Prostate gland (tissue), 2 donors: ENCODE data around the gene RNF123. TPM values are rescaled to one million over a fixed set of nuclear protein-coding genes. Genes with fewer than 3 reads are reported as not detected.

Experiments
- DNase-seq: peaks from one replicate; pipeline ENCODE4 v3.0.0-alpha.2; 2019; ENCODE audit warnings: low spot score
- H3K27ac ChIP-seq, 2 donors: fragments of 200-600 bp; sonication (generic); 2 replicates each; pipeline ENCODE4 v1.5.1; 2017 to 2019
- H3K27me3 ChIP-seq: fragments of 200-600 bp; sonication (generic); replicated peaks from 2 replicates; pipeline ENCODE4 v1.5.1; 2019; ENCODE audit not compliant: insufficient read depth
- H3K36me3 ChIP-seq, 2 donors: fragments of 200-600 bp; sonication (generic); 1 replicate in 1 of 2; 2 replicates in 1 of 2; pipeline versions ENCODE4 v1.5.1 to v1.8.1; 2017 to 2019
- H3K4me1 ChIP-seq: fragments of 200-600 bp; sonication (generic); replicated peaks from 2 replicates; pipeline ENCODE4 v1.5.1; 2019
- H3K4me3 ChIP-seq, 2 donors: fragments of 200-600 bp; sonication (generic); 2 replicates each; pipeline ENCODE4 v1.5.1; 2017 to 2019
- H3K9me3 ChIP-seq: fragments of 200-600 bp; sonication (generic); 2 replicates; pipeline ENCODE4 v1.5.1; 2017
- POLR2A ChIP-seq: fragments of 450-650 bp; IDR thresholded peaks from one replicate; pipeline ENCODE4 v1.6.1; 2016; ENCODE audit warnings: antibody characterized with exemption, mild to moderate bottlenecking
- POLR2AphosphoS5 ChIP-seq: sonication (generic); formaldehyde crosslinking; IDR thresholded peaks from one replicate; pipeline ENCODE4 v1.6.1; 2017; ENCODE audit warnings: antibody characterized with exemption
- WGBS: methylation state at CpG from one replicate; pipeline ENCODE4 v1.1.5; 2018; 5-methylcytosine and 5-hydroxymethylcytosine counted together
- intact Hi-C: fragments of 100-400 bp; cut with DNase I; formaldehyde crosslinking; loops from one replicate; pipeline ENCODE4 v1.14.2; 2022
- total RNA-seq, 2 donors: library from RNA; depleted of rRNA; stranded (reverse); fragments of >200 nt; gene quantifications; one replicate each; pipeline ENCODE4 v1.1.0, GENCODE V29; 2016
- TF ChIP-seq, protein P1 (sequence below), 4 experiments: fragments of 200-600 bp in 2 of 4; fragments of 450-650 bp in 2 of 4; sonication (generic) in 2 of 4; IDR thresholded peaks; 1 replicate in 3 of 4; 2 replicates in 1 of 4; pipeline ENCODE4 v1.5.1; 2016 to 2019; ENCODE audit warnings: antibody characterized with exemption in 4 of 4, mild to moderate bottlenecking in 2 of 4, moderate library complexity in 2 of 4

The RNF123 gene
- total RNA-seq, 2 donors from 2014 or later, result 24.9 to 58.3 TPM

DNA sequence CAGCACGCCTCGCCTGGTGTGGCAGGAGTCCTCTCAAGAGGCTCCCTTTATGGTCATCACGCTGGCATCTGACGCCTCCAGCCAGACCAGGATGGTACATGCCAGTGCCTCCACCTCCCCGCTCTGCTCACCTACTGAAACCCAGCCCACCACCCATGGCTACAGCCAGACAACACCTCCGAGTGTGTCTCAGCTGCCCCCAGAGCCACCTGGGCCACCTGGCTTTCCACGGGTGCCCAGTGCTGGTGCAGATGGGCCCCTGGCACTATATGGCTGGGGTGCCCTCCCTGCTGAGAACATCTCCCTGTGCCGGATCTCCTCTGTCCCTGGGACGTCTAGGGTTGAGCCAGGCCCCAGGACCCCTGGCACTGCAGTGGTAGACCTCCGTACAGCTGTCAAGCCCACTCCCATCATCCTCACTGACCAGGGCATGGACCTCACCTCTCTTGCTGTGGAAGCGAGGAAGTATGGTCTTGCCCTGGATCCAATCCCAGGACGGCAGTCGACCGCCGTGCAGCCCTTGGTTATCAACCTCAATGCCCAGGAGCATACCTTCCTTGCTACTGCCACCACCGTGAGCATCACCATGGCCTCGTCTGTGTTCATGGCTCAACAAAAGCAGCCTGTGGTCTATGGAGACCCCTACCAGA, 35.1 kb upstream of the RNF123 start:
- no peak for DNase-seq
- no peaks in the 10 kb centered on the region for H3K9me3 ChIP-seq
- H3K27ac ChIP-seq, result no peak overlapping the region
- no peak overlapping the region for H3K4me3 ChIP-seq
- H3K27me3 ChIP-seq, result no peaks in the 10 kb centered on the region
- no peaks in the 10 kb centered on the region for H3K4me1 ChIP-seq
- intact Hi-C loops, result no loop called here
- WGBS, result 90% methylated on average over 17 of the region's 17 CpGs
- no peak for TF ChIP-seq POLR2AphosphoS5
- TF ChIP-seq, protein P1, sequence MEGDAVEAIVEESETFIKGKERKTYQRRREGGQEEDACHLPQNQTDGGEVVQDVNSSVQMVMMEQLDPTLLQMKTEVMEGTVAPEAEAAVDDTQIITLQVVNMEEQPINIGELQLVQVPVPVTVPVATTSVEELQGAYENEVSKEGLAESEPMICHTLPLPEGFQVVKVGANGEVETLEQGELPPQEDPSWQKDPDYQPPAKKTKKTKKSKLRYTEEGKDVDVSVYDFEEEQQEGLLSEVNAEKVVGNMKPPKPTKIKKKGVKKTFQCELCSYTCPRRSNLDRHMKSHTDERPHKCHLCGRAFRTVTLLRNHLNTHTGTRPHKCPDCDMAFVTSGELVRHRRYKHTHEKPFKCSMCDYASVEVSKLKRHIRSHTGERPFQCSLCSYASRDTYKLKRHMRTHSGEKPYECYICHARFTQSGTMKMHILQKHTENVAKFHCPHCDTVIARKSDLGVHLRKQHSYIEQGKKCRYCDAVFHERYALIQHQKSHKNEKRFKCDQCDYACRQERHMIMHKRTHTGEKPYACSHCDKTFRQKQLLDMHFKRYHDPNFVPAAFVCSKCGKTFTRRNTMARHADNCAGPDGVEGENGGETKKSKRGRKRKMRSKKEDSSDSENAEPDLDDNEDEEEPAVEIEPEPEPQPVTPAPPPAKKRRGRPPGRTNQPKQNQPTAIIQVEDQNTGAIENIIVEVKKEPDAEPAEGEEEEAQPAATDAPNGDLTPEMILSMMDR (IDR thresholded peaks at IDR 0.05), result no peak
- TF ChIP-seq POLR2A, result no peak
- H3K36me3 ChIP-seq, result no peaks in the 10 kb centered on the region

DNA sequence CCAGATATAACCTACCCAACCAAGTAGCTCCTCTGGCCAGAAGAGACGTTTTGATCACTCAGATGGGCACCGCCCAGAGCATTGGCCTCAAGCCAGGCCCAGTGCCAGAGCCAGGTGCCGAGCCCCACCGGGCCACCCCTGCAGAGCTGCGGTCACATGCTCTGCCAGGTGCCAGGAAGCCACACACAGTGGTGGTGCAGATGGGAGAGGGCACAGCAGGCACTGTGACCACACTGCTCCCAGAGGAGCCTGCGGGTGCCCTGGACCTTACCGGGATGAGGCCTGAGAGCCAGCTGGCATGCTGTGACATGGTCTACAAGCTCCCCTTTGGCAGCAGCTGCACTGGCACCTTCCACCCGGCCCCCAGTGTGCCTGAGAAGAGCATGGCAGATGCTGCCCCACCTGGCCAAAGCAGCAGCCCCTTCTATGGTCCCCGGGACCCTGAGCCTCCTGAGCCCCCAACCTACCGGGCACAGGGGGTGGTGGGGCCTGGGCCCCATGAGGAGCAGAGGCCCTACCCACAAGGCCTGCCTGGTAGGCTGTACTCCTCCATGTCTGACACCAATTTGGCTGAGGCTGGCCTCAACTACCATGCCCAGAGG, 34.3 kb upstream of the RNF123 start:
- Histone ChIP-seq H3K27me3 (no peaks in the 10 kb centered on the region), H3K27ac (no peak overlapping the region), H3K4me1 (no peaks in the 10 kb centered on the region), H3K36me3 (no peaks in the 10 kb centered on the region), H3K4me3 (no peak overlapping the region), H3K9me3 (no peaks in the 10 kb centered on the region)
- no peak for TF ChIP-seq POLR2AphosphoS5
- TF ChIP-seq POLR2A, result no peak
- TF ChIP-seq, protein P1 (IDR thresholded peaks at IDR 0.05), result no peak
- intact Hi-C loops, result no loop called here
- DNase-seq, result no peak
- 63% methylated on average over 10 of the region's 10 CpGs for WGBS

GRCh38 chr3:49655731-49656285, 33.5 kb upstream of the RNF123 start:
- no peak for DNase-seq
- 95% methylated on average over 18 of the region's 19 CpGs for WGBS
- Histone ChIP-seq H3K27ac (no peak overlapping the region), H3K27me3 (no peaks in the 10 kb centered on the region), H3K4me1 (no peaks in the 10 kb centered on the region), H3K4me3 (no peak overlapping the region), H3K36me3 (no peaks in the 10 kb centered on the region), H3K9me3 (no peaks in the 10 kb centered on the region)
- TF ChIP-seq POLR2A (no peak), POLR2AphosphoS5 (no peak)
- TF ChIP-seq, protein P1 (IDR thresholded peaks at IDR 0.05), result no peak
- intact Hi-C loops, result no loop called here

DNA sequence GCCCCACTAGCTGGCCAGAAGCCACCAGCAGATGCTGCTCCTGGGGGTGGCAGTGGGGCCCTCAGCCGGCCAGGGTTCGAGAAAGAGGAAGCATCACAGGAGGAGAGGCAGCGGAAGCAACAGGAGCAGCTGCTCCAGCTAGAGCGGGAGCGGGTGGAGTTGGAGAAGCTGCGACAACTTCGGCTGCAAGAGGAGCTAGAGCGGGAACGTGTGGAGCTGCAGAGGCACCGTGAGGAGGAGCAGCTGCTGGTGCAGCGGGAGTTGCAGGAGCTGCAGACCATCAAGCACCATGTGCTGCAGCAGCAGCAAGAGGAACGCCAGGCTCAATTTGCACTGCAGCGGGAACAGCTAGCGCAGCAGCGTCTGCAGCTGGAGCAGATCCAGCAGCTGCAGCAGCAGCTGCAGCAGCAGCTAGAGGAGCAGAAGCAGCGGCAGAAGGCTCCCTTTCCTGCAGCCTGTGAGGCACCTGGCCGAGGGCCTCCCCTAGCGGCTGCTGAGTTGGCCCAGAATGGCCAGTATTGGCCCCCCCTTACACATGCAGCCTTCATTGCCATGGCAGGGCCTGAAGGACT, 32.7 kb upstream of the RNF123 start:
- no peaks in the 10 kb centered on the region for H3K9me3 ChIP-seq
- no peaks in the 10 kb centered on the region for H3K4me1 ChIP-seq
- TF ChIP-seq, protein P1 (IDR thresholded peaks at IDR 0.05), result no peak
- TF ChIP-seq POLR2A, result no peak
- no peak for TF ChIP-seq POLR2AphosphoS5
- 64% methylated on average over 18 of the region's 18 CpGs for WGBS
- no peak overlapping the region for H3K27ac ChIP-seq
- no peaks in the 10 kb centered on the region for H3K36me3 ChIP-seq
- DNase-seq, result no peak
- no peaks in the 10 kb centered on the region for H3K27me3 ChIP-seq
- H3K4me3 ChIP-seq, result no peak overlapping the region
- intact Hi-C loops, result no loop called here
